ENCODE data around the gene FAM237A.

Gene FAM237A

GRCh38 chr2:206688990-206689389 lies 46.7 kb downstream of the FAM237A start:
- DNase-seq (ENCODE audit: low spot score): no peak

GRCh38 chr2:206692971-206693370 lies 50.7 kb downstream of the FAM237A start:
- no peak for DNase-seq (ENCODE audit: low spot score)

- peak; percentile 61 for DNase-seq (ENCODE audit: low spot score)
Observed at GRCh38 chr2:206693399-206694137, 51.3 kb downstream of the FAM237A start.

GRCh38 chr2:206696910-206697309 lies 54.6 kb downstream of the FAM237A start:
- no peak for DNase-seq (ENCODE audit: low spot score)

- DNase-seq (ENCODE audit: low spot score): no peak
Observed at GRCh38 chr2:206698811-206699210, 56.5 kb downstream of the FAM237A start.

Data from CD4-positive, alpha-beta T cell treated with Interleukin-2 at 100 ng/mL for 4 hours (primary cell).